ENCODE data around the gene OOEP.

- TF ChIP-seq TEAD4 (IDR thresholded peaks at IDR 0.05; ENCODE audit: borderline replicate concordance, insufficient read depth) (no peak), MXI1 (IDR thresholded peaks at IDR 0.05; ENCODE audit: low read depth, low read length) (no peak), CTCF (IDR thresholded peaks at IDR 0.05) (no peak), TAF1 (IDR thresholded peaks at IDR 0.05; ENCODE audit: borderline replicate concordance, low read depth, low read length) (no peak), CHD2 (IDR thresholded peaks at IDR 0.05; ENCODE audit: low read length, partially characterized antibody) (no peak), RXRA (IDR thresholded peaks at IDR 0.05; ENCODE audit: borderline replicate concordance, low read depth) (no peak), SMC3 (IDR thresholded peaks at IDR 0.05; ENCODE audit: low read depth, low read length) (no peak), EZH2phosphoT487 (IDR thresholded peaks at IDR 0.05; ENCODE audit: borderline replicate concordance, low read depth) (no peak), EP300 (IDR thresholded peaks at IDR 0.05; ENCODE audit: borderline replicate concordance in 1 of 2, low read depth in 1 of 2, low read length in 1 of 2) (no peak), FOXM1 (IDR thresholded peaks at IDR 0.05; ENCODE audit: low read depth) (no peak)
- TF ChIP-seq, protein P1, sequence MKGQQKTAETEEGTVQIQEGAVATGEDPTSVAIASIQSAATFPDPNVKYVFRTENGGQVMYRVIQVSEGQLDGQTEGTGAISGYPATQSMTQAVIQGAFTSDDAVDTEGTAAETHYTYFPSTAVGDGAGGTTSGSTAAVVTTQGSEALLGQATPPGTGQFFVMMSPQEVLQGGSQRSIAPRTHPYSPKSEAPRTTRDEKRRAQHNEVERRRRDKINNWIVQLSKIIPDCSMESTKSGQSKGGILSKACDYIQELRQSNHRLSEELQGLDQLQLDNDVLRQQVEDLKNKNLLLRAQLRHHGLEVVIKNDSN (IDR thresholded peaks at IDR 0.05; ENCODE audit: borderline replicate concordance, low read depth) = no peak
Observed at GRCh38 chr6:73394577-73395354, 25.1 kb upstream of the OOEP start, which contains the start of gene DDX43.

Data from SK-N-SH (cell line).